Measurements from ENCODE around the gene SFT2D1.

DNA sequence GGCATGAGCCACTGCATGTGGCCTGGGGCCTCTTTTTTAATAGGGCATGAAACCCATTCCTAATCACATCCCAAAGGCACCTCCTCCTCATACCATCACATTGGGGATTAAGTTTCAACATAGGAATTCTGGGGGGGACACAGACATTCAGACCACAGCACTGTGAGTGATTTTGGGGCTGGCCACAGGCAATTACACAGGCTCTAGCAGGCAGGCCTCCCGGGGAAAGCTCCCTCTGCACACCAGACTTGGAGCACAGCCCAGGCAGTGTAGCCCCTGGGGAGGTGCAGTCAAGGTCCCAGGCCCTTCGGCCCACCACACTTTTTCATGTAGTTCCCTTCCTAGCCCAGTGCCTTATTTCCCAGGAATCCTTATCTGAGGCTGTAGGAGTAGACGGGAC is 5.5 kb downstream of the SFT2D1 start:
- no peak for TF ChIP-seq CTCF (conservative IDR thresholded peaks at IDR 0.05; ENCODE audit: low read length)
- no peak for TF ChIP-seq EZH2phosphoT487 (IDR thresholded peaks at IDR 0.05; ENCODE audit: borderline replicate concordance)
